ENCODE data around the gene SCARB2. TPM values are rescaled to one million over a fixed set of nuclear protein-coding genes. Genes with fewer than 3 reads are reported as not detected.
"Not testable (repeated sequence)": the region's sequence is repeated elsewhere in the genome, so short reads cannot be mapped to it uniquely, and the experiment has no call there.

The SCARB2 gene
- total and polyA plus RNA-seq, 8 donors, result 36.8 to 123 (median 72.4) TPM

DNA sequence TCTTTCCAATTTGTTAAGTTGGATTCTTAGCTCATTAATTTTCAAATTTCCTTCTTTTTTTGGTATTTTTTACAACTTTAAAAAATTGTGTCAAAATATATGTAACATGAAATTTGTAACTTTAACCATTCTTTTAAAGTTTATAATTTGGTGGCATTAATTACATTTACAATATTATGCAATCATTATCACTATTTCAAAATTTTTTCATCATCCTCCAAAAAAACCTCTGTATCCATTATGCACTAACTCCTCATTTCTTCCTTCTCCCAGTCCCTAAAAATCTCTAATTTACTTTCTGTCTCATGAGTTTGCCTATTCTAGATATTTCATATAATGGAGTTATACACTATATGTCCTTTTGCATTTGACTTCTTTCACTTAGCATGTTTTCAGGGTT, 33.2 kb upstream of the SCARB2 start:
- TF ChIP-seq, protein P1, sequence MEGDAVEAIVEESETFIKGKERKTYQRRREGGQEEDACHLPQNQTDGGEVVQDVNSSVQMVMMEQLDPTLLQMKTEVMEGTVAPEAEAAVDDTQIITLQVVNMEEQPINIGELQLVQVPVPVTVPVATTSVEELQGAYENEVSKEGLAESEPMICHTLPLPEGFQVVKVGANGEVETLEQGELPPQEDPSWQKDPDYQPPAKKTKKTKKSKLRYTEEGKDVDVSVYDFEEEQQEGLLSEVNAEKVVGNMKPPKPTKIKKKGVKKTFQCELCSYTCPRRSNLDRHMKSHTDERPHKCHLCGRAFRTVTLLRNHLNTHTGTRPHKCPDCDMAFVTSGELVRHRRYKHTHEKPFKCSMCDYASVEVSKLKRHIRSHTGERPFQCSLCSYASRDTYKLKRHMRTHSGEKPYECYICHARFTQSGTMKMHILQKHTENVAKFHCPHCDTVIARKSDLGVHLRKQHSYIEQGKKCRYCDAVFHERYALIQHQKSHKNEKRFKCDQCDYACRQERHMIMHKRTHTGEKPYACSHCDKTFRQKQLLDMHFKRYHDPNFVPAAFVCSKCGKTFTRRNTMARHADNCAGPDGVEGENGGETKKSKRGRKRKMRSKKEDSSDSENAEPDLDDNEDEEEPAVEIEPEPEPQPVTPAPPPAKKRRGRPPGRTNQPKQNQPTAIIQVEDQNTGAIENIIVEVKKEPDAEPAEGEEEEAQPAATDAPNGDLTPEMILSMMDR (IDR thresholded peaks at IDR 0.05), result no peak
- Histone ChIP-seq H3K4me3 (no peak overlapping the region), H3K27ac (no peak overlapping the region), H3K9me3 (no peaks in the 10 kb centered on the region), H3K27me3 (no peaks in the 10 kb centered on the region), H3K36me3 (no peaks in the 10 kb centered on the region), H3K4me1 (peaks cover 0 to 5% (median 4%) of the 10 kb centered on the region in 3 donors)
- intact Hi-C loops (cut with DNase I), result no loop called here
- FAIRE-seq (peak; percentile 60), ATAC-seq (no peak), DNase-seq (no peak)

DNA sequence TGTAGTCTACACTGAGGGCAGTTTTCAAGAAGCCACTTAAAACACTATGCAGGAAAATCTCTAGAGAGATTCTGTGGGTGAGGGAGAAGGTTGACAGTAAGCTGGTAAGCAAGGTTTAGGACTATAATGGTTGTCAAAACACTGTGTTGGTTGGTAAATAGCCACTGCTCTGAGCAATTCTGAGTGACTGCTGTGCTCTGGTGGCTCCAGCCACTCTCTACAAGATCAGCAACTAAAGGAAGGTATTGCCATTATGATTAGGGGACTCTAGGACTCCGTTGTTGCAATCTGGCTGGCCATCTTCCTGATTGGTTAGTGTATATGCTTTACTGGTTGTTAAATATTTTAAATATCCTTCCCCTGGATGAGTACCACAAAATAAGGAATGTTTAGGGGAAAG, 32.4 kb upstream of the SCARB2 start:
- peaks cover 0 to 5% (median 4%) of the 10 kb centered on the region in 3 donors for H3K4me1 ChIP-seq
- intact Hi-C loops (cut with DNase I), result no loop called here
- no peaks in the 10 kb centered on the region for H3K9me3 ChIP-seq
- no peak for FAIRE-seq
- H3K27me3 ChIP-seq, result no peaks in the 10 kb centered on the region
- no peak for DNase-seq
- ATAC-seq, result peak in 2 of 4 donors; percentile 51 to 65
- H3K36me3 ChIP-seq, result no peaks in the 10 kb centered on the region
- 33 to 48% methylated on average over 1 of the region's 1 CpG for WGBS, 2 donors
- TF ChIP-seq, protein P1 (IDR thresholded peaks at IDR 0.05), result no peak
- H3K4me3 ChIP-seq, result no peak overlapping the region
- no peak overlapping the region for H3K27ac ChIP-seq

DNA sequence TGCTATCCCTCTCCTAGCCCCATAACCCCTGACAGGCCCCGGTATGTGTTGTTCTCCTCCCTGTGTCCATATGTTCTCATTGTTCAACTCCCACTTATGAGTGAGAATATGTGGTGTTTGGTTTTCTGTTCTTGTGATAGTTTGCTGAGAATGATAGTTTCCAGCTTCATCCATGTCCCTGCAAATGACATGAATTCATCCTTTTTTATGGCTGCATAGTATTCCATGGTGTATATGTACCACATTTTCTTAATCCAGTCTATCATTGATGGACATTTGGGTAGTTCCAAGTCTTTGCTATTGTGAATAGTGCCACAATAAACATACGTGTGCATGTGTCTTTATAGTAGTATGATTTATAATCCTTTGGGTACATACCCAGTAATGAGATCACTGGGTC, 30.3 kb upstream of the SCARB2 start:
- intact Hi-C loops (cut with DNase I); DNase-seq; H3K9me3 ChIP-seq; H3K27me3 ChIP-seq; FAIRE-seq; ATAC-seq; H3K27ac ChIP-seq; H3K36me3 ChIP-seq; H3K4me1 ChIP-seq; H3K4me3 ChIP-seq: not testable (repeated sequence)
- 89 to 98% methylated on average over 2 of the region's 2 CpGs for WGBS, 2 donors

DNA sequence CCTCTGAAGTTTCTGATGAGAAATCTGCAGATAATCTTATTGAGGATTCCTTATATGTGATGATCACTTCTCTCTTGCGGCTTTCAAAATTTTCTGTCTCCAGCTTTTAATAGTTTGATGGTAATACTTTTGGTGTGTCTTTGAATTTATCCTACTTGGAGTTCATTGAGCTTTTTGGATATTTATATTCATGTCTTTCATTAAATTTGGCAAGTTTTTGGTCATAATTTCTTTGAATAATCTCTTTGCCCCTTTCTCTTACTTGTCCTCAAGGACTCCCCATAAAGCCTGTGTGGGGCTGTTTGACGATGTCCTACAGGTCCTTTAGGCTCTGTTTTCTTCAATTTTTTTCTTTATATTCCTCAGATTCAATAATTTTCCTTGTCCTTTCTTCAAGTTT, 26.6 kb upstream of the SCARB2 start:
- H3K36me3 ChIP-seq, result no peaks in the 10 kb centered on the region
- no peak for ATAC-seq

DNA sequence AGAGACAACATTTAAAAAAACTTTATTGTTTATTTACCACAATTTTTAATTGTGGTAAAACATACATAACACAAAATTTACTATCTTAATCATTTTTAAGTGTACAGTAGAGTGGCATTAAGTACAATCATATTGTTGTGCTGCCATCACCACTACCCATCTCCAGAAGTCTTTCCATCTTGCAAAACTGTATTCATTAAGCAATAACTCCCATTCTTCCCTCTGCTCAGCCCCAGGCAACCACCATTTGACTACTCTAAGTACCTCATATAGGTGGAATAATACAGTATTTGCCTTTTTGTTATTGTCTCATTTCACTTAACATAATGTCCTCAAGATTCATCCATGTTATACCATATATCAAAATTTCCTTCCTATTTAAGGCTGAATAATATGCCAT, 25.1 kb upstream of the SCARB2 start:
- TF ChIP-seq, protein P1 (IDR thresholded peaks at IDR 0.05), result no peak
- no peak overlapping the region for H3K4me3 ChIP-seq
- H3K4me1 ChIP-seq, result peaks cover 11 to 19% (median 11%) of the 10 kb centered on the region in 3 donors
- DNase-seq, result no peak
- no peak overlapping the region for H3K27ac ChIP-seq
- intact Hi-C loops (cut with DNase I), result no loop called here
- FAIRE-seq, result no peak
- H3K9me3 ChIP-seq, result no peaks in the 10 kb centered on the region
- no peak for ATAC-seq
- H3K36me3 ChIP-seq, result no peaks in the 10 kb centered on the region
- H3K27me3 ChIP-seq, result no peaks in the 10 kb centered on the region

More for the DNA sequence above, 26.6 kb upstream of the SCARB2 start:
- Histone ChIP-seq H3K27ac (no peak overlapping the region), H3K4me3 (no peak overlapping the region), H3K9me3 (no peaks in the 10 kb centered on the region), H3K27me3 (no peaks in the 10 kb centered on the region), H3K4me1 (peaks cover 6 to 11% (median 6%) of the 10 kb centered on the region in 3 donors)
- FAIRE-seq, result no peak
- WGBS, 2 donors, result 98 to 99% methylated on average over 2 of the region's 2 CpGs
- TF ChIP-seq, protein P1 (IDR thresholded peaks at IDR 0.05), result no peak
- DNase-seq, result no peak
- intact Hi-C loops (cut with DNase I), result no loop called here
